DMS114 treated with DMSO at 0.1 percent for 48 hours (cell line): ENCODE data around the gene B4GAT1.
A peak's percentile ranks its signal among the peaks of the same experiment; 100 is the strongest.

ENCODE experiments used
- DNase-seq: peaks from one replicate; lab custom pipeline; 2025; ENCODE audit not compliant: unreplicated experiment; lab: John Stamatoyannopoulos, UW

Gene B4GAT1

DNA sequence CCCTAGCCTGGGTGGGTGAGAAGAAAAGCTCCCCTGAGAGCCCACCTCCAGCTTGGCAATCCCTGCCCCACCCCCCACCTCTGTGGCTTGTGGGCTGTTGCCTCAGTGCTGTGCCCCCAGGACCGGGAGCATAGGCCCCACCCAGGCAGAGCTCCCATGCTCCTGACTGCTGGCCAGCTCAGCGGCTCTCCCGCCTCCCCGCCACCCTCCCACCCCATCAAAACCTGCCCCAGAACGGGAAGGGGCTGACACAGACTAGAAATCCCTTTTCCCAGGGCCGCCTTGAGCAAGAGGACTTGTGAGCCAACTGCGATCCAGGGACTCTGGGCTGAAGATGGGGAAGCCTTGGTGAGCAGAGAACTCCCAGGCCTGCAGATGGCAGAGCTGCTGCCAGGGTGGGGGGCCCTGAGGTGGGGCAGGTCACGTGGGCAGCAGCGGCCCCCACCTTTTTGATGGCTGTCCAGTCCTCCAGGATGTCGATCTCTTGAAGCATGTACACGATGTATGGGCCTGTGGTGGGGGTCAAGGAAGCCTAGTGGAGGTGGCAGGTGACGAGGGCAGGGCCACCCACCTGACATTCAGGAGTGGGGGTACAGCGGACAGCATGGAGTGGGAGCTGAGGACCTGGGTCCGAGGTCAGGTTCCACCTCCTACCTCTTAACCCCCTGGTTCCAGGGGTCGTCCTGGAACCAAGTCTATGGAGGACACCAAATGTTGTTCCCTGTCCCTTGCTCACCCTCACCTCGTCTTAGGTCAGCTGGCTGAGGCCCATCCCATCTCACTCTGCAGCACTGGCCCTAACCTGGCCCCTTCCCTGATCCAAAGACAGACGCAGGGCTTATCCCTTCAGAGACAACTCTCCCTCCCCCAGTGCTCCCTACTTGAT lies 8.9 kb downstream of the B4GAT1 start:
- no peak for DNase-seq

DNA sequence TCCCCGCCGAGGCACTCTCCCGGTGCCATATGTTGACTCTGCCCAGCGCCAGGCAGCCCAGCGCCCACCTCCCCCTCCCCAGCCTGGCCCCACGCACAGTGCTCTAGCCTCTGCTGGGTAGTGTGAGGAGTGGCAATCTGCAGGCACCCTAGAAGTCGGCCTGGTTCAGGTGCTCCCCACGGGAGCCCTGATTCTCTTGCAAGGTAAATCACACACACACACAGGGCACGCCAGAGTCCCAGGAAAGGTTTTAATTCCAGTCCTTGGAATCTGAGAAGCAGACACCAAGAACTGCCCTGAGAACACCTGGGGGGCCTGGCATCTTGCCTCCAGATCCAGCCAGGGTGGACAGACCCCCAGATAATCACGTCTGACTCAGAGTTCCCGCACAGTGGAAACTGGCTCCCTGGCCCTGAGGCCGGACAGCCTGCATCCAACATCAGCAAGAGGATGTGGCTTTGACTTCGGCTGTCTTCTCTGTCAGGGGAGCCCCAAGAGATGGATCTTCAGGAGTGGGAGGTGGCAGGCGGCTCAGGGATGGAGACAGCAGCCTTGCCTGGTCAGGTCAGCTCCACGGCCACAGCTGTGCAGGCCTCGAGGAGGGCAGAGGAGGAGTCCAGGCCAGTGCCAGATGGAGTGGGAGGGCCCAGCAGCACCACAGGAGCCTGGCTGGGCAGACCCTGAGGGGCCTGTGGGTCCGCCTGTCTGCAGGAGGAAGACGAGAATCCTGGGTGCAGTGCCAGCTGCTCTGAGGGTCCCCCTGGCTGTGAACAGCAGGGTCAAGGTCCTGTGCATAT lies 10.1 kb downstream of the B4GAT1 start:
- no peak for DNase-seq

DNA sequence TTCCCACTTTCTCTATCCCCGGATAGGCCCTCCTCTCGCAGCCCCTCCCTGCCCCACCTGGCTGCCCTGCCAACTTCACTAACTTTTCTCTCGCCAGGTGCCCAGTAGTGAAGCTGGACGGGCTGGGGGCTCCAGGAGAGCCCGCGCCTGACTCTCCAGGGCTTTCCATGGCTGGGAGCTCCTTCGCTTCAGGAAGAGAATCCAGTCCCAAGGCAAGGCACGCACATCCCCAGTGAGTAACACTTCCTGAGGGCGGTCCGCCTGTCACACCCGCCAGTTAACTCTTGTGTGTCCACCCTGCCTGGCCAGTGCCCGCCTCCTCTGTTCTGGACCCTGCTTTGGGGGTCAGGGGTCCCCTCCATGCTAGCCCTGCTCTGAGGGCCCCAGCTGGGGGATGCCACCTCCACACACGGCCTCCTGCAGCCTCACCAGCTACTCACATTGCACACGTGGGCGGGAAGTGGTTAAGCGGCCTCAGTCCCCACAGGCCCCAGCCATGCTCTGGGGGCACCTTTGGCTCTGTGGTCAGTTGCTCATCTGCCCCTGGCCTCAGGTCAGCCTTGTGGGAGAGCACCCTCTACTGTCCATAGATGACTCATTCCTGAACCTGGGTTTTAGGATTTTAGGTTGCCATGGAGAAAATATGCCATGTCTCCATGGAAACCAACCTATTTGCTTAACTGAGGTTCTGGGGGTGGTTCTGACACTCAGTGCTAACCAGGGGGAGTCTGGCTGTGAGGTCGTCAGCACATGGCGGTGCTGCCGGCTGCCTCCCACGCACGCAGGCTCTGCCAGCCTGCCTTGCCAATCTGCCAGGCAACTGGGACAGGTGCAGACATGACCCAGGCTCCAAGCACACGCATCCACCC lies 11.0 kb downstream of the B4GAT1 start, which contains the start of gene RIN1:
Gene RIN1, minus strand, starts transcription at position 201 of the 869 bp plus-strand sequence. Its CDS starts 32 bp downstream, at position 169.
- DNase-seq, result peak; percentile 30

DNA sequence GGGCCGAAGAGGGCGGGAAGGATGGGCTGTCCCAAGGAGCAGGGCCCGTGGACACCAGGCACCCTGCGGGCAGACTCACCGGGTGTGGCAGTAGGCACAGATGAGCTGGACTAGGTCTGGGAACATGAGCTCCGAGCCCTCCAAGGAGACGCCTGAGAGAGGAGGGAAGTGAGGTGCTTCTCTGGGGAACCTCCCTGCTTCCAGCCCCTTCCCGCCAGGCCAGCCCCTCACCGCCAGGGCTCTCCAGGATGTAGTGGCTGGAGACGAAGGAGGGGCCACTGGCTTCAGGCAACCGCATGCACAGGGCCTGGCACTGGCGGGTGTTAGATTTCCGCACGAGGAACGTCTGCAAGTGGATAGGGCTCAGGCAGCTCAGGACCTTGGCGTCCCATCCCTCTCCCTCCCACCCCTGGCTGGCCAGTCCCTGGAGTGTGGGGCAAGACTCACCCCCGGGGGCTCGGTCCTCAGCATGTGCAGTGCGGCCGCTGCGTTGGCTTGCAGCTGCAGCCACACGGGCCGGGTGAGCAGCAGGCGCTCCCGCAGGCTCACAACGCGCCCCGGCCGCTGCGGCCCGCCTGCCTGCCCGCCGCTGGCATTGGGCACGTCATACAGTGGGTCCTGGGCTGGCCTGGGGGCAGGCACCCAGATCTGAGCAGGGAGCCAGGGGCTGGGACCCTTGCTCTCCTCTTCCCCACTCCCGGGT lies 11.7 kb downstream of the B4GAT1 start:
- DNase-seq, result no peak

DNA sequence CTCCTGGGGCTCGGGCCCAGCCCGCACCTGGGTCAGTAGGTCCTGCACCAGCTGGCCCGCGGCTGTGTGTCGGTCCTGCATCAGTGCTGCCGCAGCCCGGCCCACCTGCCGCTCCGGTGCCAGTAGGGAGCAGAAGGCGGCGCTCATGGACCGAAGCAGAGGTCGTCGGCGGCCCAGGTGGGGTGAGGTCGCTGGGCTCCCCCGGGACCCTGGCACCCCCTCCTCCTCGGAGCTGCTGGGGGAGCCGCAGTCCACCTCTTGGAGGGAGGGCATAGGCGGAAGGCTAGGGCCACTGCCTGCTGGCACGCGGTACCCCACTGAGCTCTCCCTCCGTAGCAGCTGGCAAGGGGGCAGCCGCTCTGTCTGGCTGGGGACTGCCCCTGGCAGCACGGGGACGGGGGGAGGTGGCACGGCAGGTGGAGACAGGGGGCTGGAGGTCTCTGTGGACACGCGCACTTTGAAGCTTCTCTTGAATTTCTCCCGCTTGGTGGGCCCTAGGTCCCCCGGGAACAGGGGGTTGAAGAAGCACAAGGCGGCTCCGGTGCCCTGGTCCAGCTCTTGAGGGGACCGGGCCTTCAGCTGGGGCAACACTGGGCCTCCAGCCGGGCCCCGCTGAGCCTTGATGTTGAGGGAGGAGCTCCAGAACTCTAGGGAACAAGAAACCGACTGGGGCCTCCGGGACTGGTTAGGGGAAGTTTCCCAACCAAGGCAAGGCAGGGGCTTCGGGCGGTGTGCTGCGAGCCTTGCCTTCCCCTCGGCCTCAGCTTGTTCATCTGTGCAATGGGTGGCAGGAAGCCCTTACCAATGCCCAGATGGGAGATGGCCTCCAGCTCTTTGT lies 12.6 kb downstream of the B4GAT1 start:
- DNase-seq, result no peak

DNA sequence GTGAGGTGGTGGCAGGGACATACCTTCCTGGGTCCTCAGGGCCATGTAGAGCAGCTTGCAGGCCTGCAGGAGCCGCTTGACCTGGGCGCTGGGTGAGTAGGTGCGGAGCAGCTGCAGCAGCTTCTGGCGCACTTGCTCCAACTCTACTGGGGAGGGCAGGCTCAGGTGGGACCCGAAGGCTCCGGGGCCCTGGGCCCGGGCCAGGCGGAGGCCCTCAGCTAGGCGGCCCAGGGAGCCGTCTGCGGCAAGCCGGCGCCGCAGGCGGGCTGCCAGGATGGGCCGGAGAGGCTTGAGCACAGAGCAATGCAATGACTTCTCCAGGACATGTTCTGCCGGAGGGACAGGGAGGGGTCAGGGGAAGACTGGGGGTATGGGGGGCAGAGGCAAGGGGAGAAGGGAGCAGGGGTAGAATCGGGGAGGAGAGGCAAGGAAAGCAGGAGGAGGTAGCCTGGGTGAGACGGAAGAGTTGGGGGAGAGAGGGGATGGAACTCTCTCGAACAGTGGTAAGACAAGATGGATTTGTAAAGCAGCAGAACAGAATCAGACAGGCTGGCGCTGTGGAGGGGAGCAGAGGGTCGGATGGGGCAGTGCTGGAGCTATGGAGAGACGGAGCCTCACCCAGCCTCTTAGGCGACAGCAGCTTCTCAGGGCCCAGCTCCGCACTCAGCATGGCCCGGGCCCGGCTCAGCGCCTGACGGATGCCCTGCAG lies 13.4 kb downstream of the B4GAT1 start:
- DNase-seq, result no peak

DNA sequence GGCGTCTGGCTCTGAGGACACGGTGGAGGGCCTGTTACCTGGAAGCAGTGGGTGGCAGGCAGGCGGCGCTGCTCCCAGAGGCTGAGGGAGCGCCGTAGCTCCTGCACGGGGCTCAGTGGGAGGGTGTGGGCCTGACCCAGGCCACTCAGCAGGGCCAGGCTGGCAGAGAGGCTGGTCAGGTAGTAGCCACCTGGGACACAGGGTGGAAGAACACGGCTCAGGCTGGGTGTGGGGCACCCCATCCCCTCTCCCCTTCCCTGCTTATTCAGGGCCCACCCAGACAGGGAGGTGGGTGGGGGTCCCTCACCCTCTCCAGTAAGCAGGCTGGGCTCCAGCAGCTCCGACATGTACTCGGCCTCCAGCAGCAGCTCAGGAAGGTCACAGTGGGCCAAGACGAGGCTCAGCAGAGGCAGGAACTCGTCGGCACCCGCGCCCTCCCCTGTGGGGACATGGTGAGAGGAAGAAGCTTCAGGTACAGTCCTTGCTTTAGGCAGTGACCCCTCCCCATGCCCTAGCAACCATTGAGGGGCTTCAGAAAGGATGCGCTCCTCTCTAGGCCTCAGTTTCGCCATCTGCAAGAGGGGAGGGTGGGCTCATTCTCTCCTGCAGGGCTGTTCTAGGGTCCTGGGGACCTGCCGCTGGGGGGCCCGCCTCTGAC lies 14.1 kb downstream of the B4GAT1 start:
- no peak for DNase-seq

DNA sequence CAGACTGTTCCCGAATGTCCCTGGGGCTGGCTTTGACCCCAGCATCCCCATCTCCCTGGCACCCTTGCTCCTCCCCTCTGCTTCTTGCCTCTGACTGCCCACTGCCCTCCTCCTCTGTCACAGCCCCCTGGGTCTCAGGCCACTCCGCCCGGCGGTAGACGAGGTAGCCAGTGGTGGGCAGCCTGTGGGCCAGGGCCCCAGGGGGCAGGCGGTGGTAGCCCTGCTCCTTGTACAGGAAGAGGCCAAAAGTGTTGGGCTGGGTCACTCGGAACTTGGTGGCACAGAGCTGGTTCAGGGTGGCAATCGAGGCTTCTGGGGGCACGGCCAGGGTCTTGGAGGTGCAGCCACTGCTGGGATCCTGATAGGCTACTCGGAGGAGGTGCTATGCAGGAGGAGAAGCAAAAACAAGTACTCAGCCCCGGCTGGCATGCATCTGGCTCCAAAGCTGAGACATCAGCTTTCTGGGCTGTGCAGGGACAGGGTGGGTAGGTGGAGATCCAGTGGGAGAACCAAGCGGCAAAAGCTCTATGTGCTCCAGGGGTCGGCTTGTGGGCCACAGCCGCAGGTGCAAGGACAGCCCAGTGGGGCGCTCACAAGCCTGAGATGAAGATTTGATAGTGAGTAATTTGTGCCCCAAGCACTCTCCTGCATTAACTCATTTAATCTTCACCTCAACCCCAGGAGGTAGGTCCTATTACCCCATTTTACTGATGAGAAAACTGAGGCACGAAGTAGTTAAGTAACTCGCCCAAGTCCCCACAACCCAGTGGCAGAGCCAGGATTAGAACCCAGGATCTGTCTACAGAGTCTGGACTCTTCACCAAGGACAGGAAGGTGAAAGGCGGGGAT lies 14.8 kb downstream of the B4GAT1 start:
- no peak for DNase-seq

DNA sequence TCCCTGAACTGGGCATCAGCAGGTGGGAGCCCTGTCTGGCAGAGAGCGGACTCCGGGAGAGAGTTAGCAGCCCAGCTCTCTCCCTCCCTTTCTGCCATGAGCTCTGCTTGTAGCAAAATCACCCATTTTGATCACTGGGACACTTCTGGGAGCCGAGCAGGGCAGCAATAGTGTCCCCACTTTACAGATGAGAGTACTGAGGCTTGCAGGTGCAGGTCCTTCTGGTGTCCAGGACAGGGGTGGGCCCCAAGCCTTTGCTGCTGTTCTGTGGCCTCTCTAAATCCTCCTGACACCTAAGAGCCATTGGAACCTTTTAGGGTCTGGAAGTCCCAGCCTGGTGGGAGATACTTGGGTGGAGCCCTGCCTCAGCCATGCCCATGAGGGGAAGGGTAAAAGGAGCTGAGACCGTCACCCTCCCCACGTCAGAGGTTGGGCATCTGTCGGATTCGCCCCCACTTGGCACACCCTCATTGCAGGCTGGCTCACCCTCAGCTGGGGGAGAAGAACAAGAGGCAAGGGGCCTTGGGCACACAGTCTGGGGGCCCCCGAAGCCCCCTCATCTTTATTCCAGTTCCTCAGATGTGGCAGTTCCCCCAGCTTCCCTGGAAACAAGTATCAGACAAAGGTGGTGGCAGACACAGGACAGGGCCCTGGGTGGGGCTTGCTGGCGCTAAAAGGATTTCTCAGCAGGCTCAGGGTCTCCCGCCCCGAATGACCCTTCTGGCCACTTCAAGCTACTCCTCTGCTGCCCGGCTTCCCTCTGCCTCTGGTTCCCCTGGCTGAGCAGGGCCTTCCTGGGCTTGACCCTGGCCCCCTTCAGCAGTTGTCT lies 15.7 kb downstream of the B4GAT1 start:
- DNase-seq, result no peak

DNA sequence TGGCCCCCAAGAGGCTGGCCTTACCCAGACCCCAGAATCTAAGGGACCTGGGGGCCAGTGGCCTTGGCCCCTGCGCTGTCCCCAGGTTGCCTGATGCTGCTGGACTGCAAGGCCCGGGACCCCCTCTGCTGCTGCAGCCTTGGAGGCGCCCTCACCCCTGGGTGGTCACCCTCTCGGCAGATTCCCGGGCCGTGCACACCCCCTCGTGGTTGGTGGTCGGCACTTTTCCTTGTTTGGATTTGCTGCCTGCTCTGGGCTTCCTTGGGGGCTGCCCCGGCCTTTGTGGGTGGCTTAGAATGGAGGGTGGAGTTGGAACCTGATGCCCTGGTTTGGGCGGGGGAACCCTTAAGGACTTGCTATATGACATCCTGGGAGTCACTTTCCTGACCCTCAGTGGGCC lies 16.5 kb downstream of the B4GAT1 start:
- DNase-seq, result no peak

DNA sequence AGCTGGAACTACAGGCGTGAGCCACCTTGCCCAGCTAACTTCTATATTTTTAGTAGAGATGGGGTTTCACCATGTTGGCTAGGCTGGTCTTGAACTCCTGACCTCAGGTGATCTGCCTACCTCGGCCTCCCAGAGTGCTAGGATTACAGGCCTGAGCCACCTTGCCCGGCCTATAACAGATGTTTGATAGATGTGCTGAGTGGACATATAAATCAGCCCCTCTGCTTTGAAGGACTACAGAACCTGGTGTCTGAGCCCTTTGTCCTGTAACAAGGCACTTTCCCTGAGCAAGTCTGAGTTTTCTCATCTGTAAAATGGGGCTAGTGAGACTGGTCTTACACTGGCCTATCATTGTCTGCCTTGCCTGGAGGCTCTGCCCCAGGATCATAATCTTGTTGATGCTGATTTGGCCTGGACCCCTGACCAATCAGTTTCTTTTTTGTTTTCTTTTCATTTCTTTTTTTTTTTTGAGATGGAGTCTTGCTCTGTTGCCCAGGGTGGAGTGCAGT lies 18.2 kb downstream of the B4GAT1 start:
- no peak for DNase-seq

DNA sequence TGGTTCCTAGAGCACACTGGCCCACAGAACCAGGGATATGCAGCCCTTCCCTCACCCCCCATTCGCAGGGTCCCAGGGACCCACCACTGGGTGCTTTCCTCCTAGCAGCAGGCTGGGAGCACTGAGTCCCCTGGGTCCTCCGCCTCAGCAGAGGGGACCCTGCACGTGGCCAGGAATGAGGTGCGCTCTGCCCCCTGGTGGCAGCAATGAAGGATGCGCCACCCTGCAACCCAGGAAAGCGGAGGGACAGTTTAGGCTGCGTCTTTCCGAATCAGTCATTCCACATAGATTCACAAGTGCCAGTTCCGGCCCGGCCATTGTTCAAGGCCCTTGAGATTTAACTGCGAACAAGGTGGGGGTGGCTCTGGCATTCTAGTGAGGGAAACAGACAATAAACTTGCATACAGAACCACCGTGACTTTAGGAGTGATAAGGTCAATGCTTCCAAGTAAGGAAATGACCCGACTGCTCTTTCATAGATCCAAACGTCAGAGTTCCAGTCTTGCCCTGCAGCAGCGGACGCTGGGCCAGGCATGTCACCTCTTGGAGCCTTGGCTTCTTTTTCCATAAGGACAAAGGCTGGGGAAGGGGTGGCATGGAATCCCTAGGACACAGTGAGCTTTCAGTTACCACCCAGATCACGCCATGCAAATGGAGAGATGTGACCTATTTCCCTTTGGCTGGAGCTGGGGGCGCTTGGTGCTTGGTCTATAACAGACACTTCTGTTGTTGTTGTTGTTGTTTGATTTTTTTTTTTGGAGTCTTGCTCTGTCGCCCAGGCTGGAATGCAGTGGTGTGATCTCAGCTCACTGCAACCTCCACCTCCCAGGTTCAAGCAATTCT lies 18.9 kb downstream of the B4GAT1 start:
- peak; percentile 69 for DNase-seq

DNA sequence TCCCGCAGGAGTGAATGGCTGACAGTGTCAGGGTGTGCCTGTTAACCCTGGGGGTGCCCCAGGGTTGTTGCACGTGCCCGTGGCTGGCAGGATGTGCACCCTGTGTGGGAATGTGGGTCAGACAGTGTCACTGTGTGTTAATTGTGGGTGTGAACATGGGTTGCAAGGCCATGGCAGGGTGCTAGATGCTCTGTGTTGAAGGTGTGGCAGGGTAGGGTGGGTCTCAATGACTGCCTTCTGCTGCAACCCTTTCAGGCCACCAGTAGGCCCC lies 19.5 kb downstream of the B4GAT1 start:
- no peak for DNase-seq

DNA sequence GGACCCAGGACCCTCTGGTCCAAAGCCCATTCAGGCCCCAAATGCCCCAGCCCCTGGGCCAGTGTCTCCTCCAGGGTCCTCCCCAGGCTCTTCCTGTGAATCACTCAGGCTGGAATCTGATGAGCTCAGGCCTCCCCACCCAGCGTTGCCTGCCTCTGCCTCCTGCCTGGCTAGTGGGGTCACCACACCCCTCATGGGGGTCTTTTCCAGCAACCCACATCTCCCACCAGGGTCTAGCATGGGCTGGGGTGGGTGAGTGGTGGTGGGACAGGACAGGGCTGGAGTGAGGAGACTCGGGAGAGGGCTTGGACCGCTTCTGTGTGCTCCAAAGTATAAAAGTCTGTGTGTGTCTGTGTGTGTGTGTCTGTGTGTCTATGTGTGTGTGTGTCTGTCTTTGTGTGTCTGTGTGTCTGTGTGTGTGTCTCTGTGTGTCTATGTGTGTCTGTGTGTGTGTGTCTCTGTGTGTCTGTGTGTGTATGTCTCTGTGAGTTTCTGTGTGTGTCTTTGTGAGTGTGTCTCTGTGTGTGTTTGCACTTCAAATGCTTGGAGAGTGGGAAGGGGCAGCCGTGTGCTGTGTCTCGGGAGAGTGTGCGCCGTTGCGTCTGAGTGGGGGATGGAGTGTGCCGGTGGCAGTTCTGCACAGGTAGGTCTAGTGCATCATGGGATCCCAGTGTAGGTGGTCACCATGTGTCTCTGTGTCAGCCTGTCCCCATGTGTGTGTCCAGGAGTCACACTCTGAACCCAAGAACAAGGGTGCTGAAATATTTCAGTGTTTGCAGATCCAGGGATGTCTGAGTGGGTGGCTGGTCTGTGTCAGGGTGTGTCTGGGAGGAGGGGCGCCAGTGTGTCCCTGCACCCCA lies 20.0 kb downstream of the B4GAT1 start:
- no peak for DNase-seq
